HepG2 (cell line): Measurements from ENCODE around the gene ZNF615. TPM values are rescaled to one million over a fixed set of nuclear protein-coding genes. Genes with fewer than 3 reads are reported as not detected.

Experiments used
- AKAP8 ChIP-seq: sonication (generic); formaldehyde crosslinking; IDR thresholded peaks from 2 replicates; pipeline ENCODE4 v1.5.1; 2020; ENCODE audit warnings: mild to moderate bottlenecking, missing genetic modification reagents
- ASH2L ChIP-seq: fragments of 300-600, 200-600 bp; sonication (generic); IDR thresholded peaks from 2 replicates; pipeline ENCODE4 v1.7.0; 2017; ENCODE audit warnings: low read depth, mild to moderate bottlenecking, moderate library complexity, mixed read lengths, low read length; ENCODE audit not compliant: insufficient read length
- CBX2 ChIP-seq, 2 experiments: fragments of 200-600 bp in 1 of 2; sonication (generic); formaldehyde crosslinking in 1 of 2; IDR thresholded peaks; 2 replicates each; pipeline versions ENCODE4 v1.7.0 to v1.8.1; 2018 to 2022; ENCODE audit warnings: low read depth in 2 of 2, low read length in 1 of 2, mild to moderate bottlenecking in 1 of 2, missing genetic modification reagents in 1 of 2
- DPF2 ChIP-seq: sonication (generic); formaldehyde crosslinking; IDR thresholded peaks from 2 replicates; pipeline ENCODE4 v1.4.0; 2020; ENCODE audit warnings: mild to moderate bottlenecking, low read depth, missing genetic modification reagents, borderline replicate concordance
- ELF3 ChIP-seq: IDR thresholded peaks from 2 replicates; pipeline ENCODE4 v1.6.1; 2016; ENCODE audit warnings: missing genetic modification reagents, missing compliant biosample characterization
- GATAD1 ChIP-seq: IDR thresholded peaks from 2 replicates; pipeline ENCODE4 v1.6.1; 2016; ENCODE audit warnings: missing genetic modification reagents, missing compliant biosample characterization
- NR2F1 ChIP-seq, 2 experiments: fragments of 450-650 bp in 1 of 2; formaldehyde crosslinking in 1 of 2; IDR thresholded peaks; 2 replicates each; pipeline versions ENCODE4 v1.5.0 to v1.6.1; 2016 to 2020; ENCODE audit warnings: mild to moderate bottlenecking in 1 of 2, missing compliant biosample characterization in 1 of 2, missing genetic modification reagents in 1 of 2, moderate library complexity in 1 of 2
- RBM39 ChIP-seq: fragments of 200-400 bp; formaldehyde crosslinking; IDR thresholded peaks from one replicate; pipeline ENCODE4 v1.6.1; 2018; ENCODE audit warnings: antibody characterized with exemption, mild to moderate bottlenecking, low read depth, low read length; ENCODE audit not compliant: poor library complexity, severe bottlenecking
- REXO4 ChIP-seq: sonication (generic); formaldehyde crosslinking; IDR thresholded peaks from 2 replicates; pipeline ENCODE4 v1.8.0; 2022; ENCODE audit warnings: missing genetic modification reagents, mild to moderate bottlenecking, borderline replicate concordance
- SMAD1 ChIP-seq: sonication (generic); formaldehyde crosslinking; IDR thresholded peaks from 2 replicates; pipeline ENCODE4 v1.4.0; 2020; ENCODE audit warnings: missing genetic modification reagents, low read depth, mild to moderate bottlenecking, borderline replicate concordance
- SOX5 ChIP-seq: IDR thresholded peaks from 2 replicates; pipeline ENCODE4 v1.6.1; 2016; ENCODE audit warnings: borderline replicate concordance
- TCF12 ChIP-seq, 2 experiments: fragments of 450-650 bp in 1 of 2; sonication (generic) in 1 of 2; formaldehyde crosslinking in 1 of 2; IDR thresholded peaks; 2 replicates each; pipeline versions ENCODE4 v1.6.1 to v1.8.0; 2017 to 2022; ENCODE audit warnings: antibody characterized with exemption in 1 of 2, mild to moderate bottlenecking in 1 of 2, missing genetic modification reagents in 1 of 2, moderate library complexity in 1 of 2
- ZMYM3 ChIP-seq: sonication (generic); formaldehyde crosslinking; IDR thresholded peaks from 2 replicates; pipeline ENCODE4 v1.5.1; 2020; ENCODE audit warnings: mild to moderate bottlenecking, missing genetic modification reagents
- ZNF292 ChIP-seq: sonication (generic); formaldehyde crosslinking; IDR thresholded peaks from 2 replicates; pipeline ENCODE4 v1.8.1; 2022; ENCODE audit warnings: mild to moderate bottlenecking, low read depth, missing genetic modification reagents, borderline replicate concordance
- ZNF350 ChIP-seq: sonication (generic); formaldehyde crosslinking; IDR thresholded peaks from 2 replicates; pipeline ENCODE4 v1.4.0; 2020; ENCODE audit warnings: mild to moderate bottlenecking, low read depth, missing genetic modification reagents, borderline replicate concordance
- ZNF432 ChIP-seq: sonication (generic); formaldehyde crosslinking; IDR thresholded peaks from 2 replicates; pipeline ENCODE4 v1.5.0; 2020; ENCODE audit warnings: missing genetic modification reagents, mild to moderate bottlenecking, borderline replicate concordance
- ZNF572 ChIP-seq: sonication (generic); formaldehyde crosslinking; IDR thresholded peaks from 2 replicates; pipeline ENCODE4 v1.5.1; 2020; ENCODE audit warnings: mild to moderate bottlenecking, missing genetic modification reagents
- ZNF773 ChIP-seq: sonication (generic); formaldehyde crosslinking; IDR thresholded peaks from 2 replicates; pipeline ENCODE4 v1.4.0; 2020; ENCODE audit warnings: missing genetic modification reagents, borderline replicate concordance
- ZSCAN31 ChIP-seq: sonication (generic); formaldehyde crosslinking; IDR thresholded peaks from 2 replicates; pipeline ENCODE4 v1.5.0; 2020; ENCODE audit warnings: low read depth, mild to moderate bottlenecking, missing genetic modification reagents
- polyA plus RNA-seq, 8 experiments: library from polyadenylated mRNA; depleted of rRNA in 3 of 8; stranded (reverse) in 7 of 8; unstranded in 1 of 8; fragments of >200 nt; fragmentation: Illumina TruSeq in 4 of 8; extraction: Trizol in 4 of 8; gene quantifications; 2 replicates each; pipeline versions ENCODE4 v1.2.1 to v1.2.3, GENCODE V29; 2011 to 2016; ENCODE audit warnings: low read depth in 4 of 8, missing spikeins in 1 of 8, mixed read lengths in 1 of 8; ENCODE audit not compliant: insufficient read depth in 1 of 8
- total RNA-seq, 5 experiments: library from RNA; depleted of rRNA; stranded (reverse); fragments of >200 nt; fragmentation: Illumina TruSeq; extraction: Trizol; gene quantifications; 2 replicates each; pipeline ENCODE4 v1.2.3, GENCODE V29; 2016; ENCODE audit warnings: low read depth in 1 of 5
- TF ChIP-seq, protein P1 (sequence below): sonication (generic); formaldehyde crosslinking; IDR thresholded peaks from 2 replicates; pipeline ENCODE4 v1.4.0; 2020; ENCODE audit warnings: missing genetic modification reagents

ZNF615 gene
- total and polyA plus RNA-seq, 2 of the 13 experiments (the other 11 are each of a cell fraction or from before 2014, with no cell fraction given) = 5.2 to 7.8 TPM

DNA sequence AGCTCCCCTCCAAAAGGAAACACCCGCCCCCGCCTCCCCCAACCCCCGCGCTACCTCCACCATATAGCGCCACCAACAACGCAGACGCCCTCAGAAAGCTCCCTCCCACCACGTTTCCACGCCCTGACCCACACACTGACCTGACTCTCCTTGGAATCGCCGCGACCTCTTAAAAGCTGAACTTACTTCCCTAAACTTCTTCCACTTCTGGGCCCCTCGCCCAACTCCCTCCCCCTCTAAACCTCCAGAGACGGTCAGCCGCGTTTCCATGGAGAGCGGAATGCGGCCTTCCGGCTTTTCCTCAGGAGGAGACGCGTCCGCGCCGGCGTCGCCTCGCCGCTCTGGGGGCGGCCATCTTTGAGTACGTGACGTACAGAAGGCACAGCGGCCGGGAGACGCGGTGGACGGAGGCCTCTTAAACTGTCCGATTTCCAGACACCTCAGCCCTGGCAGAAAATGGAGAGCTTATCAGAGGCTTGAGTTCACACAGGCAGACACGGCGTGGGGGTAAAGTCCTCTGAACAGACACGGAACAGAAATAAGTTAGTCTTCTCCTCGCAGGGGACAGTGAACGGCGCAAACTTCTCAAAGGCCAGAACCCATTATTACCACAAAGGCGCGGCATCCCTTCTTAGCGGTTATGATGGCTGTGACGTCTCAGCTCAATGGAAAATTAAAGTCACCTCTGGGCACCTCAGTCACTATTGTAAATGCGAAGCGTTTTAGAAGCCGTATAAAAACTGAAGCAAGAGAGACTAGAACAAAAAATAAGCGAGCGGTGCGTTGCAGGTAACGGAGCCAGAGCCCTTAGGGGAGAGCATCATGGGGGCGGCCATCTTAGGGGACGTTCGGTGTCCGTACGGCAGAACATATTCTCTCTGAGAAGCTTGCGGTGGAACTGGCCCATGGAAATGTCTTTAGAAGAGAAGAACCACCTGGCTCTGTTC lies 40.8 kb upstream of the ZNF615 start, which contains the start of gene ZNF432 (continued):
- TF ChIP-seq CBX2 (IDR thresholded peaks at IDR 0.05; ENCODE audit: low read depth, low read length) = no peak
- TF ChIP-seq CBX2 (CRISPR knock-in tag; IDR thresholded peaks at IDR 0.05; ENCODE audit: low read depth) = no peak
- TF ChIP-seq ZNF572 (CRISPR knock-in tag) = no peak
- TF ChIP-seq SMAD1 = no peak
- TF ChIP-seq, protein P1, sequence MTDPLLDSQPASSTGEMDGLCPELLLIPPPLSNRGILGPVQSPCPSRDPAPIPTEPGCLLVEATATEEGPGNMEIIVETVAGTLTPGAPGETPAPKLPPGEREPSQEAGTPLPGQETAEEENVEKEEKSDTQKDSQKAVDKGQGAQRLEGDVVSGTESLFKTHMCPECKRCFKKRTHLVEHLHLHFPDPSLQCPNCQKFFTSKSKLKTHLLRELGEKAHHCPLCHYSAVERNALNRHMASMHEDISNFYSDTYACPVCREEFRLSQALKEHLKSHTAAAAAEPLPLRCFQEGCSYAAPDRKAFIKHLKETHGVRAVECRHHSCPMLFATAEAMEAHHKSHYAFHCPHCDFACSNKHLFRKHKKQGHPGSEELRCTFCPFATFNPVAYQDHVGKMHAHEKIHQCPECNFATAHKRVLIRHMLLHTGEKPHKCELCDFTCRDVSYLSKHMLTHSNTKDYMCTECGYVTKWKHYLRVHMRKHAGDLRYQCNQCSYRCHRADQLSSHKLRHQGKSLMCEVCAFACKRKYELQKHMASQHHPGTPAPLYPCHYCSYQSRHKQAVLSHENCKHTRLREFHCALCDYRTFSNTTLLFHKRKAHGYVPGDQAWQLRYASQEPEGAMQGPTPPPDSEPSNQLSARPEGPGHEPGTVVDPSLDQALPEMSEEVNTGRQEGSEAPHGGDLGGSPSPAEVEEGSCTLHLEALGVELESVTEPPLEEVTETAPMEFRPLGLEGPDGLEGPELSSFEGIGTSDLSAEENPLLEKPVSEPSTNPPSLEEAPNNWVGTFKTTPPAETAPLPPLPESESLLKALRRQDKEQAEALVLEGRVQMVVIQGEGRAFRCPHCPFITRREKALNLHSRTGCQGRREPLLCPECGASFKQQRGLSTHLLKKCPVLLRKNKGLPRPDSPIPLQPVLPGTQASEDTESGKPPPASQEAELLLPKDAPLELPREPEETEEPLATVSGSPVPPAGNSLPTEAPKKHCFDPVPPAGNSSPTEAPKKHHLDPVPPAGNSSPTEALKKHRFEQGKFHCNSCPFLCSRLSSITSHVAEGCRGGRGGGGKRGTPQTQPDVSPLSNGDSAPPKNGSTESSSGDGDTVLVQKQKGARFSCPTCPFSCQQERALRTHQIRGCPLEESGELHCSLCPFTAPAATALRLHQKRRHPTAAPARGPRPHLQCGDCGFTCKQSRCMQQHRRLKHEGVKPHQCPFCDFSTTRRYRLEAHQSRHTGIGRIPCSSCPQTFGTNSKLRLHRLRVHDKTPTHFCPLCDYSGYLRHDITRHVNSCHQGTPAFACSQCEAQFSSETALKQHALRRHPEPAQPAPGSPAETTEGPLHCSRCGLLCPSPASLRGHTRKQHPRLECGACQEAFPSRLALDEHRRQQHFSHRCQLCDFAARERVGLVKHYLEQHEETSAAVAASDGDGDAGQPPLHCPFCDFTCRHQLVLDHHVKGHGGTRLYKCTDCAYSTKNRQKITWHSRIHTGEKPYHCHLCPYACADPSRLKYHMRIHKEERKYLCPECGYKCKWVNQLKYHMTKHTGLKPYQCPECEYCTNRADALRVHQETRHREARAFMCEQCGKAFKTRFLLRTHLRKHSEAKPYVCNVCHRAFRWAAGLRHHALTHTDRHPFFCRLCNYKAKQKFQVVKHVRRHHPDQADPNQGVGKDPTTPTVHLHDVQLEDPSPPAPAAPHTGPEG (CRISPR knock-in tag) = no peak
- no peak; the same call in 1 of the 2 replicates for TF ChIP-seq ZSCAN31 (CRISPR knock-in tag)
- TF ChIP-seq ZMYM3 (CRISPR knock-in tag) = 0 out of 2 replicates have a peak, but pooled peaks have one; percentile 10
- peak; percentile 43; the same call in 1 of the 2 replicates for TF ChIP-seq ELF3 (CRISPR knock-in tag)
- peak; percentile 88 for TF ChIP-seq ASH2L
- no peak for TF ChIP-seq ZNF432 (CRISPR knock-in tag)
- 0 out of 4 replicates have a peak, but pooled peaks have one; percentile 8 to 9 for TF ChIP-seq NR2F1 (CRISPR knock-in tag; IDR thresholded peaks at IDR 0.05)
- peak; percentile 73 for TF ChIP-seq RBM39
- no peak for TF ChIP-seq ZNF292 (CRISPR knock-in tag)
- peak; percentile 83; the same call in 1 of the 2 replicates for TF ChIP-seq ZNF350 (CRISPR knock-in tag)
- no peak for TF ChIP-seq DPF2
- TF ChIP-seq AKAP8 (CRISPR knock-in tag) = no peak
- no peak for TF ChIP-seq REXO4 (CRISPR knock-in tag)
- no peak for TF ChIP-seq TCF12 (IDR thresholded peaks at IDR 0.05)
- no peak for TF ChIP-seq TCF12 (CRISPR knock-in tag; IDR thresholded peaks at IDR 0.05)
- TF ChIP-seq ZNF773 (CRISPR knock-in tag) = no peak
- TF ChIP-seq GATAD1 (CRISPR knock-in tag) = peak; percentile 70
- no peak for TF ChIP-seq SOX5
